ENCODE results near the gene CEP131.

- TF ChIP-seq CTCF (conservative IDR thresholded peaks at IDR 0.05; ENCODE audit: low read depth, low read length), result no peak
- no peak for TF ChIP-seq FOS (IDR thresholded peaks at IDR 0.05; ENCODE audit: low read depth, low read length)
- TF ChIP-seq USF2 (IDR thresholded peaks at IDR 0.05; ENCODE audit: low read depth, low read length), result no peak
- no peak for TF ChIP-seq BHLHE40 (IDR thresholded peaks at IDR 0.05; ENCODE audit: low read depth, low read length)
- TF ChIP-seq POLR2A (IDR thresholded peaks at IDR 0.05; ENCODE audit: low read depth, low read length), result no peak
- no peak for TF ChIP-seq CEBPB (IDR thresholded peaks at IDR 0.05; ENCODE audit: low read depth, low read length)
- TF ChIP-seq NFE2L2 (IDR thresholded peaks at IDR 0.05; ENCODE audit: low read depth, low read length), result no peak
- TF ChIP-seq MAZ (IDR thresholded peaks at IDR 0.05; ENCODE audit: borderline replicate concordance, low read depth, low read length), result no peak
- no peak for TF ChIP-seq RFX5 (IDR thresholded peaks at IDR 0.05; ENCODE audit: low read depth, low read length)
- no peak for TF ChIP-seq MXI1 (IDR thresholded peaks at IDR 0.05; ENCODE audit: borderline replicate concordance, low read depth, low read length)
Measured at GRCh38 chr17:81198826-81199481, 23.8 kb downstream of the CEP131 start.

All from IMR-90 (cell line).